Fibroblast of mammary gland (primary cell): ENCODE measurements around the gene RGMA.
A peak's percentile ranks its signal among the peaks of the same experiment; 100 is the strongest.

Experiments used
- DNase-seq: peaks from one replicate; pipeline ENCODE4 v3.0.0-alpha.2; 2010; ENCODE audit warnings: low read depth
- H3K4me3 ChIP-seq: 2 replicates; pipeline ENCODE4 v1.5.1; 2011; ENCODE audit warnings: low read depth, mild to moderate bottlenecking, low read length, moderate library complexity; ENCODE audit not compliant: control insufficient read depth
- CTCF ChIP-seq: conservative IDR thresholded peaks from 2 replicates; pipeline ENCODE4 v1.5.1; 2011; ENCODE audit warnings: low read depth, low read length, inconsistent platforms; ENCODE audit not compliant: control insufficient read depth, insufficient read depth

Gene RGMA

GRCh38 chr15:93051236-93052089, 37.5 kb downstream of the RGMA start:
- no peak for DNase-seq
- H3K4me3 ChIP-seq: no peak overlapping the region
- TF ChIP-seq CTCF: no peak

GRCh38 chr15:93050648-93051047, 38.4 kb downstream of the RGMA start:
- H3K4me3 ChIP-seq: no peak overlapping the region
- DNase-seq: no peak
- TF ChIP-seq CTCF: no peak

- no peak for TF ChIP-seq CTCF
- no peak overlapping the region for H3K4me3 ChIP-seq
- no peak for DNase-seq
These were observed 39.0 kb downstream of the RGMA start for GRCh38 chr15:93049914-93050578.

GRCh38 chr15:93049233-93049632, 39.8 kb downstream of the RGMA start:
- DNase-seq: no peak
- TF ChIP-seq CTCF: no peak
- H3K4me3 ChIP-seq: no peak overlapping the region

GRCh38 chr15:93048759-93049161, 40.3 kb downstream of the RGMA start:
- H3K4me3 ChIP-seq: no peak overlapping the region
- DNase-seq: peak; percentile 24

GRCh38 chr15:93048426-93048721, 40.6 kb downstream of the RGMA start:
- no peak for TF ChIP-seq CTCF
- no peak overlapping the region for H3K4me3 ChIP-seq

More at GRCh38 chr15:93048759-93049161, 40.3 kb downstream of the RGMA start:
- TF ChIP-seq CTCF: no peak

More at GRCh38 chr15:93048426-93048721, 40.6 kb downstream of the RGMA start:
- DNase-seq: no peak
